CD4-positive, alpha-beta T cell (primary cell): ENCODE data around the gene SORCS2. TPM values are rescaled to one million over a fixed set of nuclear protein-coding genes. Genes with fewer than 3 reads are reported as not detected.

ENCODE experiments used
- ATAC-seq: fragments of 200-7000 bp; cut with Tn5 transposase; one replicate; pipeline ENCODE4 v1.10.0; 2022; ENCODE audit warnings: mild to moderate bottlenecking; ENCODE audit not compliant: poor library complexity
- CTCF ChIA-PET: fragments of 350-600 bp; sonication (Branson Sonifier 250); formaldehyde crosslinking; loops from one replicate; lab custom pipeline; 2021; ENCODE audit warnings: antibody characterized with exemption, inconsistent platforms; lab: Charles Lee
- POLR2A ChIA-PET: fragments of 350-600 bp; sonication (Branson Sonifier 250); formaldehyde crosslinking; loops from one replicate; lab custom pipeline; 2021; ENCODE audit warnings: antibody characterized with exemption, inconsistent platforms; lab: Charles Lee
- DNase-seq, 14 experiments: peaks; one replicate each; pipeline ENCODE4 v3.0.0-alpha.2; 2013 to 2020; ENCODE audit warnings: mixed read lengths in 2 of 14
- H3K27ac ChIP-seq, 2 donors: one replicate each; pipeline versions ENCODE4 v1.5.1 to v1.7.0; 2013; ENCODE audit warnings: low read length in 2 of 2, low read depth in 1 of 2, mild to moderate bottlenecking in 1 of 2
- H3K27me3 ChIP-seq, 2 experiments: 1 replicate in 1 of 2; 2 replicates in 1 of 2; pipeline versions ENCODE4 v1.6.1 to v1.7.0; 2013; ENCODE audit warnings: low read length in 2 of 2, control low read depth in 1 of 2, mild to moderate bottlenecking in 1 of 2, moderate library complexity in 1 of 2; ENCODE audit not compliant: insufficient read depth in 2 of 2, control insufficient read depth in 1 of 2
- H3K36me3 ChIP-seq: one replicate; pipeline ENCODE4 v1.6.1; 2013; ENCODE audit warnings: low read length, control low read depth; ENCODE audit not compliant: insufficient read depth
- H3K4me1 ChIP-seq: one replicate; pipeline ENCODE4 v1.6.1; 2013; ENCODE audit warnings: low read length, control low read depth; ENCODE audit not compliant: insufficient read depth
- H3K4me3 ChIP-seq: one replicate; pipeline ENCODE4 v1.5.1; 2013; ENCODE audit warnings: mild to moderate bottlenecking, low read length, moderate library complexity
- H3K9me3 ChIP-seq, 2 experiments: 1 replicate in 1 of 2; 2 replicates in 1 of 2; pipeline versions ENCODE4 v1.6.1 to v1.7.0; 2013; ENCODE audit warnings: low read length in 2 of 2, mild to moderate bottlenecking in 2 of 2, control low read depth in 1 of 2, moderate library complexity in 1 of 2; ENCODE audit not compliant: control insufficient read depth in 1 of 2, insufficient read depth in 1 of 2
- H3K27ac Mint-ChIP-seq: one replicate; pipeline ENCODE4 v1.8.0; 2020; ENCODE audit warnings: mixed read lengths
- H3K27me3 Mint-ChIP-seq: one replicate; pipeline ENCODE4 v1.8.0; 2021; ENCODE audit warnings: mixed read lengths
- H3K36me3 Mint-ChIP-seq: one replicate; pipeline ENCODE4 v1.8.0; 2021; ENCODE audit warnings: low read depth, mixed read lengths
- H3K4me1 Mint-ChIP-seq: one replicate; pipeline ENCODE4 v1.8.0; 2021; ENCODE audit warnings: low read depth, mixed read lengths
- H3K4me3 Mint-ChIP-seq: one replicate; pipeline ENCODE4 v1.8.0; 2020; ENCODE audit warnings: mild to moderate bottlenecking, mixed read lengths
- H3K9me3 Mint-ChIP-seq: one replicate; pipeline ENCODE4 v1.8.0; 2020; ENCODE audit warnings: mixed read lengths
- CTCF ChIP-seq: fragments of 200-600 bp; IDR thresholded peaks from one replicate; pipeline ENCODE4 v1.8.0; 2022; ENCODE audit warnings: antibody characterized with exemption, mild to moderate bottlenecking
- intact Hi-C, 2 experiments: fragments of 100-400 bp; cut with DNase I in 1 of 2; cut with micrococcal nuclease in 1 of 2; formaldehyde crosslinking; loops; one replicate each; pipeline versions ENCODE4 v1.15.1 to v1.9.0; 2023 to 2025; cut with DNase I, micrococcal nuclease
- total RNA-seq, 174 experiments: library from RNA in 2 of 174; stranded (reverse) in 2 of 174; gene quantifications; one replicate each; pipeline ENCODE4 v1.2.3 and lab custom pipeline; 2021 to 2026

Gene SORCS2
- total RNA-seq, 2 experiments from 2014 or later: not detected

GRCh38 chr4:7280926-7281690 lies 88.8 kb downstream of the SORCS2 start:
- ChIA-PET POLR2A (no interaction called here), CTCF (no interaction called here)
- Mint-ChIP-seq H3K9me3 (no peaks in the 10 kb centered on the region), H3K4me3 (no peak overlapping the region), H3K27ac (no peak overlapping the region), H3K27me3 (peaks cover 6% of the 10 kb centered on the region), H3K36me3 (no peaks in the 10 kb centered on the region), H3K4me1 (no peaks in the 10 kb centered on the region)
- no peak for TF ChIP-seq CTCF
- Histone ChIP-seq H3K27me3 (no peaks in the 10 kb centered on the region), H3K4me1 (no peaks in the 10 kb centered on the region), H3K4me3 (no peak overlapping the region), H3K27ac (no peak overlapping the region), H3K9me3 (peaks cover 0 to 8% of the 10 kb centered on the region in 2 experiments), H3K36me3 (no peaks in the 10 kb centered on the region)
- ATAC-seq: no peak
- intact Hi-C loops: no loop called here
- DNase-seq: no peak

- Histone ChIP-seq H3K9me3 (peaks cover 0 to 13% of the 10 kb centered on the region in 2 experiments), H3K27ac (no peak overlapping the region), H3K27me3 (peaks cover 0 to under 1% of the 10 kb centered on the region in 2 experiments), H3K36me3 (no peaks in the 10 kb centered on the region), H3K4me3 (no peak overlapping the region), H3K4me1 (no peaks in the 10 kb centered on the region)
- DNase-seq: no peak
- Mint-ChIP-seq H3K36me3 (no peaks in the 10 kb centered on the region), H3K27ac (no peak overlapping the region), H3K4me1 (no peaks in the 10 kb centered on the region), H3K4me3 (no peak overlapping the region), H3K9me3 (no peaks in the 10 kb centered on the region), H3K27me3 (peaks cover 6% of the 10 kb centered on the region)
- intact Hi-C loops: no loop called here
- TF ChIP-seq CTCF: no peak
- ChIA-PET POLR2A (no interaction called here), CTCF (no interaction called here)
- no peak for ATAC-seq
Observed at GRCh38 chr4:7281691-7282665, 89.6 kb downstream of the SORCS2 start.

- H3K36me3 ChIP-seq: no peaks in the 10 kb centered on the region
- Mint-ChIP-seq H3K4me1 (no peaks in the 10 kb centered on the region), H3K27ac (no peak overlapping the region), H3K9me3 (no peaks in the 10 kb centered on the region), H3K4me3 (no peak overlapping the region), H3K27me3 (peaks cover 6% of the 10 kb centered on the region), H3K36me3 (no peaks in the 10 kb centered on the region)
- H3K9me3 ChIP-seq: peaks cover 0 to 13% of the 10 kb centered on the region in 2 experiments
- H3K27me3 ChIP-seq: peaks cover 0 to 5% of the 10 kb centered on the region in 2 experiments
- CTCF ChIA-PET: no interaction called here
- no peak for TF ChIP-seq CTCF
- DNase-seq: no peak
- ATAC-seq: no peak
- intact Hi-C loops: no loop called here
- POLR2A ChIA-PET: no interaction called here
- H3K4me3 ChIP-seq: no peak overlapping the region
- no peak overlapping the region for H3K27ac ChIP-seq
- peaks cover 2% of the 10 kb centered on the region for H3K4me1 ChIP-seq
Observed at GRCh38 chr4:7282786-7283440, 90.6 kb downstream of the SORCS2 start.
